Measurements from ENCODE around the gene NDUFS2.

GRCh38 chr1:161192476-161193465 is 9.4 kb upstream of the NDUFS2 start:
- TF ChIP-seq POLR2AphosphoS5 (IDR thresholded peaks at IDR 0.05; ENCODE audit: low read depth, low read length) (no peak), TAF1 (IDR thresholded peaks at IDR 0.05; ENCODE audit: borderline replicate concordance, low read depth, low read length) (no peak)

All from GM12892 (cell line).